Panc1 (cell line): ENCODE results near the gene NGEF. TPM values are rescaled to one million over a fixed set of nuclear protein-coding genes. Genes with fewer than 3 reads are reported as not detected.
A peak's percentile ranks its signal among the peaks of the same experiment; 100 is the strongest.

Experiments
- ATAC-seq: fragments of 200-7000 bp; cut with Tn5 transposase; 2 replicates; pipeline ENCODE4 v1.9.1; 2020; ENCODE audit warnings: mild to moderate bottlenecking, moderate library complexity
- BruUV-seq: library from RNA; stranded (reverse); fragments of 400-500 nt; replicated peaks from 2 replicates; lab custom pipeline; 2021; lab: Mats Ljungman, UMichigan
- CTCF ChIA-PET: fragments of 300-600 bp; sonication (Branson Sonifier 250); formaldehyde crosslinking; loops from one replicate; lab custom pipeline; 2022; ENCODE audit warnings: antibody characterized with exemption; lab: Charles Lee
- POLR2A ChIA-PET: fragments of 300-600 bp; sonication (Branson Sonifier 250); formaldehyde crosslinking; loops from one replicate; lab custom pipeline; 2022; ENCODE audit warnings: antibody characterized with exemption; lab: Charles Lee
- DNase-seq: peaks from one replicate; pipeline ENCODE4 v3.0.0-alpha.2; 2010; ENCODE audit warnings: low read depth, low spot score
- H3K27ac ChIP-seq: 2 replicates; pipeline ENCODE4 v1.5.1; 2011; ENCODE audit warnings: mild to moderate bottlenecking, low read length, inconsistent platforms
- H3K27me3 ChIP-seq: fragments of 200-500 bp; sonication (Bioruptor generic); 2 replicates; pipeline ENCODE4 v1.6.0; 2014; ENCODE audit warnings: low read length, inconsistent platforms; ENCODE audit not compliant: control insufficient read depth, insufficient read depth
- H3K36me3 ChIP-seq: fragments of 200-500 bp; sonication (Bioruptor generic); 2 replicates; pipeline ENCODE4 v1.5.1; 2014; ENCODE audit warnings: inconsistent platforms, mild to moderate bottlenecking, low read length, moderate library complexity; ENCODE audit not compliant: control insufficient read depth, insufficient read depth
- H3K4me1 ChIP-seq: 2 replicates; pipeline ENCODE4 v1.5.1; 2011; ENCODE audit warnings: inconsistent platforms, mild to moderate bottlenecking, low read length, moderate library complexity; ENCODE audit not compliant: control insufficient read depth, insufficient read depth
- H3K4me3 ChIP-seq, 2 experiments: 2 replicates each; pipeline ENCODE4 v1.5.1; 2011 to 2012; ENCODE audit warnings: low read depth in 2 of 2, low read length in 2 of 2, mild to moderate bottlenecking in 2 of 2, inconsistent platforms in 1 of 2, moderate library complexity in 1 of 2
- H3K9me3 ChIP-seq: fragments of 200-500 bp; sonication (Bioruptor generic); 2 replicates; pipeline ENCODE4 v1.5.1; 2014; ENCODE audit warnings: low read depth, mild to moderate bottlenecking, inconsistent platforms, low read length, moderate library complexity; ENCODE audit not compliant: control insufficient read depth, insufficient read depth
- POLR2AphosphoS5 ChIP-seq: IDR thresholded peaks from 2 replicates; pipeline ENCODE4 v1.6.1; 2012; ENCODE audit warnings: mild to moderate bottlenecking, low read depth, low read length, moderate library complexity
- SIN3A ChIP-seq: IDR thresholded peaks from 2 replicates; pipeline ENCODE4 v1.6.1; 2012; ENCODE audit warnings: low read depth, mild to moderate bottlenecking, low read length, moderate library complexity, borderline replicate concordance; ENCODE audit not compliant: insufficient read depth
- TCF7L2 ChIP-seq: IDR thresholded peaks from 2 replicates; pipeline ENCODE4 v1.6.1; 2011; ENCODE audit warnings: mild to moderate bottlenecking, low read depth, low read length, inconsistent platforms
- in situ Hi-C: cut with HindIII; loops from 2 replicates; pipeline ENCODE4 v1.10.0; 2016; ENCODE audit warnings: low sequenced_read_pairs, low pct_unique_long_range_greater_than_20kb
- intact Hi-C: fragments of 100-400 bp; cut with micrococcal nuclease; formaldehyde crosslinking; loops from one replicate; pipeline ENCODE4 v1.10.0; 2022; ENCODE audit not compliant: unreplicated experiment
- total RNA-seq: library from RNA; stranded (reverse); gene quantifications from one replicate; pipeline ENCODE4 v1.2.1, GENCODE V29; 2021; ENCODE audit not compliant: unreplicated experiment
- TF ChIP-seq, protein P1 (sequence below): fragments of 450-650 bp; IDR thresholded peaks from 2 replicates; pipeline ENCODE4 v1.5.1; 2017; ENCODE audit warnings: mild to moderate bottlenecking
- TF ChIP-seq, protein P2 (sequence below), 2 experiments: IDR thresholded peaks; 2 replicates each; pipeline ENCODE4 v1.6.1; 2011 to 2012; ENCODE audit warnings: low read depth in 2 of 2, control low read depth in 1 of 2, low read length in 1 of 2, mild to moderate bottlenecking in 1 of 2, moderate library complexity in 1 of 2; ENCODE audit not compliant: insufficient read depth in 1 of 2

The NGEF gene
- total RNA-seq, 1 experiment from 2014 or later = 17.8 TPM

DNA sequence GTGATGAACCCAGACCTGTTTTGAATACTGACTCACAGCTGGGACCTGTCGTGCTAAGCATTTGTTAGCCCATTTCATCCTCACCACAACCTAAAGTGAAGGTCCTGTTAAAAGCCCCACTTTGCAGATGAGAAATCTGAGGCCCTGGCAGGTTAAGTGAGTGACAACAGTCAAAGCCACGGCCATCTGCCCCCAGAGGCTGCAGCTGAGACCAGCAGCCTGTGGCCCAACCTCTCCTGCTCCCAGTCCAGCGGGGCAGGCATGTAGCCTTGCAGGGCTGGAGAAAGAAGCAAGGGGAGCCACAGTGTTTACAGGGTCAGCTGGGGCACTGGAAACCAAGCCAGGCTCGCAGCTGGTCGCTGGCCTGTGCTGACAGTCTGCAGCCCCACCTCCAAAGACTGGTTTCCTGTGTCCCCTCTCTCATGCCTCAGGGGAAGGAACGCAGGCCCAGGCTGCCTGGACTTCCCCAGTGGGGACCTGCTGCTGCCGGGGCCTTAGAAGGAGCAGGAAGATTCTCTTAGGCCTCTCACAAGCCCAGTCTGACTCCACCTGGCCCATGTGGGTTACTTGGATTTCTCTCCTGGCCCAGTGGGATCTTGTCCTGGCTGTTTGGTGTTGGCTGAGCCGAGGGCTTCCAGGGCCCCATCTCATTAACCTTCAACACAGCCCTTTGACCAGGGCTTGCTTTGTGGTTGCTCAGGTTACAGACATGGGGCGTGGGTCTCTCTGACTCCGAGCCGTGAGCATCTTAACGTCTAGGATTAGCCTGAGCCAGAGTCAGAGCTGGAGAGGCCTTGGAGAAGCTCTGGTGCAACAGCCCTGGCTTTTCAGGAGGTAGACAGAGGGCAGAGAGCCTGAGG, 48.8 kb upstream of the NGEF start:
- POLR2A ChIA-PET = interaction anchor here (0.7 kb wide), 1 partner anchor 17 kb away, joined by 3 read pairs; no protein-coding TSS in a partner anchor
- H3K36me3 ChIP-seq = no peaks in the 10 kb centered on the region
- no peaks in the 10 kb centered on the region for H3K9me3 ChIP-seq
- H3K4me3 ChIP-seq = no peak overlapping the region
- peaks cover 5% of the 10 kb centered on the region for H3K4me1 ChIP-seq
- intact Hi-C loops = no loop called here
- TF ChIP-seq POLR2AphosphoS5 = no peak
- no peak for TF ChIP-seq SIN3A
- TF ChIP-seq, protein P1, sequence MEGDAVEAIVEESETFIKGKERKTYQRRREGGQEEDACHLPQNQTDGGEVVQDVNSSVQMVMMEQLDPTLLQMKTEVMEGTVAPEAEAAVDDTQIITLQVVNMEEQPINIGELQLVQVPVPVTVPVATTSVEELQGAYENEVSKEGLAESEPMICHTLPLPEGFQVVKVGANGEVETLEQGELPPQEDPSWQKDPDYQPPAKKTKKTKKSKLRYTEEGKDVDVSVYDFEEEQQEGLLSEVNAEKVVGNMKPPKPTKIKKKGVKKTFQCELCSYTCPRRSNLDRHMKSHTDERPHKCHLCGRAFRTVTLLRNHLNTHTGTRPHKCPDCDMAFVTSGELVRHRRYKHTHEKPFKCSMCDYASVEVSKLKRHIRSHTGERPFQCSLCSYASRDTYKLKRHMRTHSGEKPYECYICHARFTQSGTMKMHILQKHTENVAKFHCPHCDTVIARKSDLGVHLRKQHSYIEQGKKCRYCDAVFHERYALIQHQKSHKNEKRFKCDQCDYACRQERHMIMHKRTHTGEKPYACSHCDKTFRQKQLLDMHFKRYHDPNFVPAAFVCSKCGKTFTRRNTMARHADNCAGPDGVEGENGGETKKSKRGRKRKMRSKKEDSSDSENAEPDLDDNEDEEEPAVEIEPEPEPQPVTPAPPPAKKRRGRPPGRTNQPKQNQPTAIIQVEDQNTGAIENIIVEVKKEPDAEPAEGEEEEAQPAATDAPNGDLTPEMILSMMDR = no peak; the same call in 1 of the 2 replicates
- TF ChIP-seq TCF7L2 = no peak
- TF ChIP-seq, protein P2, sequence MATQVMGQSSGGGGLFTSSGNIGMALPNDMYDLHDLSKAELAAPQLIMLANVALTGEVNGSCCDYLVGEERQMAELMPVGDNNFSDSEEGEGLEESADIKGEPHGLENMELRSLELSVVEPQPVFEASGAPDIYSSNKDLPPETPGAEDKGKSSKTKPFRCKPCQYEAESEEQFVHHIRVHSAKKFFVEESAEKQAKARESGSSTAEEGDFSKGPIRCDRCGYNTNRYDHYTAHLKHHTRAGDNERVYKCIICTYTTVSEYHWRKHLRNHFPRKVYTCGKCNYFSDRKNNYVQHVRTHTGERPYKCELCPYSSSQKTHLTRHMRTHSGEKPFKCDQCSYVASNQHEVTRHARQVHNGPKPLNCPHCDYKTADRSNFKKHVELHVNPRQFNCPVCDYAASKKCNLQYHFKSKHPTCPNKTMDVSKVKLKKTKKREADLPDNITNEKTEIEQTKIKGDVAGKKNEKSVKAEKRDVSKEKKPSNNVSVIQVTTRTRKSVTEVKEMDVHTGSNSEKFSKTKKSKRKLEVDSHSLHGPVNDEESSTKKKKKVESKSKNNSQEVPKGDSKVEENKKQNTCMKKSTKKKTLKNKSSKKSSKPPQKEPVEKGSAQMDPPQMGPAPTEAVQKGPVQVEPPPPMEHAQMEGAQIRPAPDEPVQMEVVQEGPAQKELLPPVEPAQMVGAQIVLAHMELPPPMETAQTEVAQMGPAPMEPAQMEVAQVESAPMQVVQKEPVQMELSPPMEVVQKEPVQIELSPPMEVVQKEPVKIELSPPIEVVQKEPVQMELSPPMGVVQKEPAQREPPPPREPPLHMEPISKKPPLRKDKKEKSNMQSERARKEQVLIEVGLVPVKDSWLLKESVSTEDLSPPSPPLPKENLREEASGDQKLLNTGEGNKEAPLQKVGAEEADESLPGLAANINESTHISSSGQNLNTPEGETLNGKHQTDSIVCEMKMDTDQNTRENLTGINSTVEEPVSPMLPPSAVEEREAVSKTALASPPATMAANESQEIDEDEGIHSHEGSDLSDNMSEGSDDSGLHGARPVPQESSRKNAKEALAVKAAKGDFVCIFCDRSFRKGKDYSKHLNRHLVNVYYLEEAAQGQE (IDR thresholded peaks at IDR 0.05; ENCODE audit: insufficient read depth in 1 of 2, low read depth in 2 of 2, low read length in 1 of 2) = no peak
- CTCF ChIA-PET = interaction anchor here (0.5 kb wide), 1 partner anchor 194 kb away, joined by 5 read pairs; no protein-coding TSS in a partner anchor
- ATAC-seq (peak; percentile 81), DNase-seq (no peak)
- no peaks in the 10 kb centered on the region for H3K27me3 ChIP-seq
- in situ Hi-C loops = no loop called here
- BruUV-seq = no TSS peak
- peak overlapping the region; percentile 23; the same call in 1 of the 2 replicates for H3K27ac ChIP-seq

DNA sequence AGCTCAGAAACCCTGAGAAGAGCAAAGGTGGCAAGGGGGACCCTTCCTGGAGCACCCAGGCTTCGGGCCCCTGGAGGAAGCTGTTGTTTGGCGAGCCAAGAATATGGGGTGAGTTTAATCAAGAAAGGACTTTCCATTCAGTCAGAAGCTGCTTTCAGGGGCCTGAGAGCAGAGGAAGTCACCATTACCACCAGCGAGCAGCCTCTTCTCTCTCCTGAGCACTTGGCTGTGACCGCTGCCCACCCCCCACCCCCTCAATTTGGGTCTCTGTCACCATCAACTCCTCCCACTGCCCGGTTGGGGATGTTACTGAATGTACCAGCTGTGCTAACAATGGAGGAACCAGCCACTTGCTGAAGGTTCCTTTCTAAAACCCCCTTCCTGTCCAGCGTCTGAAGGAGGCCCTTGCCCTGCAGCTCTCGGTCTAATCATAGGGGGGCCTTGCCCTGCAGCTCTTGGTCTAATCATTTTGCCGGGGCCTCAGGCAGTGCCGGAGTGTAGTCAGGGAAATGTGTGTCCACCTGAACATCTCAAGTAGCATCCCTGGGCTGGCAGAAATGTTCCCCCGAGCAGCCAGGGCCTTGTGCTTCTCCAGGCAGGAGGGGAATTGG, 48.0 kb upstream of the NGEF start:
- Histone ChIP-seq H3K4me3 (no peak overlapping the region), H3K27ac (no peak overlapping the region), H3K27me3 (no peaks in the 10 kb centered on the region), H3K36me3 (no peaks in the 10 kb centered on the region), H3K9me3 (no peaks in the 10 kb centered on the region), H3K4me1 (peaks cover 5% of the 10 kb centered on the region)
- intact Hi-C loops = no loop called here
- CTCF ChIA-PET = interaction anchor here (0.7 kb wide), 1 partner anchor 80 kb away, joined by 3 read pairs; no protein-coding TSS in a partner anchor
- no peak for TF ChIP-seq TCF7L2
- TF ChIP-seq POLR2AphosphoS5 = no peak
- TF ChIP-seq, protein P1 = no peak
- TF ChIP-seq SIN3A = no peak
- TF ChIP-seq, protein P2 (IDR thresholded peaks at IDR 0.05; ENCODE audit: insufficient read depth in 1 of 2, low read depth in 2 of 2, low read length in 1 of 2) = no peak
- no peak for ATAC-seq
- BruUV-seq = no TSS peak
- in situ Hi-C loops = no loop called here
- DNase-seq = no peak
- POLR2A ChIA-PET = no interaction called here
